ENCODE results near the gene RNF135. TPM values are rescaled to one million over a fixed set of nuclear protein-coding genes. Genes with fewer than 3 reads are reported as not detected.

The RNF135 gene
- total RNA-seq, 1 experiment from 2014 or later = 8.0 TPM

GRCh38 chr17:31003225-31003866 is 32.5 kb downstream of the RNF135 start:
- Mint-ChIP-seq H3K27me3 (ENCODE audit: low read depth) (peaks cover 12% of the 10 kb centered on the region), H3K36me3 (ENCODE audit: insufficient read depth in 1 of 3, low read depth in 3 of 3) (peaks cover 4 to 14% (median 12%) of the 10 kb centered on the region in 3 experiments; a peak in 5 of 7 replicates), H3K27ac (no peak overlapping the region; a peak in 1 of 7 replicates), H3K4me1 (peaks cover 8 to 9% of the 10 kb centered on the region in 2 experiments), H3K9me3 (no peaks in the 10 kb centered on the region; a peak in 2 of 5 replicates), H3K4me3 (no peak overlapping the region)
- H3K18ac ChIP-seq (ENCODE audit: insufficient read length, low read depth, low read length) = no peak overlapping the region
- no peaks in the 10 kb centered on the region; the same call in 1 of the 2 replicates for H3K4me1 ChIP-seq (ENCODE audit: insufficient read depth, low read length)
- no peak overlapping the region for H4K8ac ChIP-seq (replicated peaks; ENCODE audit: insufficient read length, low read depth, low read length)
- no peak overlapping the region for H3K4ac ChIP-seq (ENCODE audit: low read depth, low read length)
- no CpG with 5 or more reads among the region's 5 CpGs for WGBS (ENCODE audit: extremely low coverage, insufficient read length, low lambda C conversion rate)
- no peak overlapping the region for H3K27ac ChIP-seq (ENCODE audit: insufficient read length, low read depth, low read length)
- no peak overlapping the region for H3T11ph ChIP-seq (ENCODE audit: low read length)
- no peaks in the 10 kb centered on the region for H3K23me2 ChIP-seq (ENCODE audit: insufficient read length, low read depth, low read length, poor library complexity, severe bottlenecking)
- no peak overlapping the region for H4K91ac ChIP-seq (ENCODE audit: insufficient read length, low read depth, low read length)
- H2BK12ac ChIP-seq (ENCODE audit: insufficient read length, low read depth, low read length) = no peak overlapping the region
- H3K9ac ChIP-seq (ENCODE audit: extremely low read depth, insufficient read length, low read length) = no peak overlapping the region
- H3K9me3 ChIP-seq (ENCODE audit: control insufficient read depth, low read depth, low read length) = no peaks in the 10 kb centered on the region
- no peak for DNase-seq
- H2BK120ac ChIP-seq (ENCODE audit: low read depth, low read length, poor library complexity, severe bottlenecking) = no peak overlapping the region
- no peak overlapping the region for H2BK15ac ChIP-seq (ENCODE audit: low read depth, low read length)
- H3K27me3 ChIP-seq (ENCODE audit: insufficient read depth, low read length) = peaks cover 2% of the 10 kb centered on the region; the same call in 1 of the 2 replicates
- H3K4me2 ChIP-seq (ENCODE audit: insufficient read depth, insufficient read length, low read length) = no peak overlapping the region
- no peak overlapping the region for H3K56ac ChIP-seq (ENCODE audit: insufficient read length, low read depth, low read length)
- no peak overlapping the region for H4K5ac ChIP-seq (ENCODE audit: insufficient read length, low read depth, low read length)
- no peaks in the 10 kb centered on the region for H3K79me1 ChIP-seq (ENCODE audit: insufficient read depth, low read depth, low read length, poor library complexity, severe bottlenecking)
- no peak for TF ChIP-seq CTCF (conservative IDR thresholded peaks at IDR 0.05)
- no peaks in the 10 kb centered on the region for H4K20me1 ChIP-seq (ENCODE audit: control insufficient read depth, insufficient read depth, insufficient read length)
- no peaks in the 10 kb centered on the region for H3K79me2 ChIP-seq (ENCODE audit: insufficient read depth, low read length)
- H2BK20ac ChIP-seq (ENCODE audit: low read depth, low read length, poor library complexity, severe bottlenecking) = no peak overlapping the region
- no peak overlapping the region for H2AFZ ChIP-seq (ENCODE audit: low read length)
- H3K23ac ChIP-seq (ENCODE audit: insufficient read length, low read depth, low read length) = no peak overlapping the region
- H2AK5ac ChIP-seq (ENCODE audit: insufficient read length, low read length) = no peak overlapping the region
- no peak overlapping the region for H3K14ac ChIP-seq (ENCODE audit: insufficient read depth, low read length)
- H2BK5ac ChIP-seq (ENCODE audit: insufficient read length, low read length) = no peak overlapping the region
